ENCODE data around the gene FGFBP2. TPM values are rescaled to one million over a fixed set of nuclear protein-coding genes. Genes with fewer than 3 reads are reported as not detected.

FGFBP2 gene
- total RNA-seq, 1 donor from 2014 or later, result not detected

DNA sequence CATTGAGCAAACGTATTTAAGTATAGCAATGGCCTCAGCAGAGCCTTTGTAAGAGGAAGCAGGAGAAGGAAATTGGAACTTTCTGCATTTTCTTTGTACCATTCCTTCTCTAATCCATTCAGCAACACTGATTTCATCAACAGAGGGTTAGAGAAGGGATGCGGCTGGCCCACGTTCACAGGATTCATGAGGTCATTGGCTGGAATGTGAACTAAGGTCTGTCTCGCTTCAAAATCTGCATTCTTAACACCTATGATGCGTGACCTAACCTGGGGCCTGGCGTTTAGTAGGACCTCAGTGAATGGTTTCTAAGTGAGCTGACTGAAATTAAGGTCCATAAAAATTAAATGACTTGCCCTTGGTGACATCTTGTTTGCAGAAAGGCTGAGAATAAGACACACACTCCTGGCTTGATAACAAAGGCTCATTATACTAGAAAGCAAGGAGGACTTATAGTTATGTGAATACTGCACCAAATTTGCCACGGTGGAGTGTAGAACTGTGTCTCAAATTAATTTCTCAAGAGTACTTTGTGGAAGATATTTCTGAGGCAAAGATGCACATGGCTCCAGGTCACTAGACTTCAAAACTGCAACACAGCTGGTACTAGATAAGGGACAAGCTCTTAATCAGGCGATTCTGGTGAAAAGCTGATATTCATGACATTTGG lies 49.9 kb downstream of the FGFBP2 start:
- Histone ChIP-seq H3K4me2 (ENCODE audit: low read length) (peak overlapping the region; percentile 76), H4K20me1 (ENCODE audit: insufficient read depth, low read length) (no peaks in the 10 kb centered on the region), H3K27ac (ENCODE audit: low read depth, low read length) (peak overlapping the region; percentile 97), H3K36me3 (ENCODE audit: insufficient read depth, low read length) (no peaks in the 10 kb centered on the region), H3K4me3 (ENCODE audit: insufficient read depth, low read depth, low read length) (peak overlapping the region; percentile 8), H2AFZ (ENCODE audit: low read depth, low read length) (peak overlapping the region; percentile 12), H3K9ac (ENCODE audit: low read length) (peak overlapping the region; percentile 79), H3K79me2 (ENCODE audit: insufficient read depth, low read length) (no peaks in the 10 kb centered on the region), H3K27me3 (ENCODE audit: insufficient read depth, low read length) (no peaks in the 10 kb centered on the region), H3K4me1 (ENCODE audit: insufficient read depth, low read length) (peaks cover 31% of the 10 kb centered on the region), H3K9me3 (ENCODE audit: insufficient read depth, low read depth, low read length) (no peaks in the 10 kb centered on the region)
- H3K4me3 Mint-ChIP-seq (ENCODE audit: unreplicated experiment), result no peak overlapping the region
- H3K9me3 Mint-ChIP-seq (ENCODE audit: unreplicated experiment), result peaks cover 5% of the 10 kb centered on the region
- TF ChIP-seq, protein P1, sequence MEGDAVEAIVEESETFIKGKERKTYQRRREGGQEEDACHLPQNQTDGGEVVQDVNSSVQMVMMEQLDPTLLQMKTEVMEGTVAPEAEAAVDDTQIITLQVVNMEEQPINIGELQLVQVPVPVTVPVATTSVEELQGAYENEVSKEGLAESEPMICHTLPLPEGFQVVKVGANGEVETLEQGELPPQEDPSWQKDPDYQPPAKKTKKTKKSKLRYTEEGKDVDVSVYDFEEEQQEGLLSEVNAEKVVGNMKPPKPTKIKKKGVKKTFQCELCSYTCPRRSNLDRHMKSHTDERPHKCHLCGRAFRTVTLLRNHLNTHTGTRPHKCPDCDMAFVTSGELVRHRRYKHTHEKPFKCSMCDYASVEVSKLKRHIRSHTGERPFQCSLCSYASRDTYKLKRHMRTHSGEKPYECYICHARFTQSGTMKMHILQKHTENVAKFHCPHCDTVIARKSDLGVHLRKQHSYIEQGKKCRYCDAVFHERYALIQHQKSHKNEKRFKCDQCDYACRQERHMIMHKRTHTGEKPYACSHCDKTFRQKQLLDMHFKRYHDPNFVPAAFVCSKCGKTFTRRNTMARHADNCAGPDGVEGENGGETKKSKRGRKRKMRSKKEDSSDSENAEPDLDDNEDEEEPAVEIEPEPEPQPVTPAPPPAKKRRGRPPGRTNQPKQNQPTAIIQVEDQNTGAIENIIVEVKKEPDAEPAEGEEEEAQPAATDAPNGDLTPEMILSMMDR (IDR thresholded peaks at IDR 0.05; ENCODE audit: insufficient read depth, low read depth, low read length), result no peak
- TF ChIP-seq EZH2 (IDR thresholded peaks at IDR 0.05; ENCODE audit: insufficient read depth, low read length), result no peak
- DNase-seq (ENCODE audit: low read depth) (peak; percentile 79), FAIRE-seq (no peak)
- H3K36me3 Mint-ChIP-seq (ENCODE audit: low read depth, unreplicated experiment), result no peaks in the 10 kb centered on the region
- peaks cover 28% of the 10 kb centered on the region for H3K4me1 Mint-ChIP-seq (ENCODE audit: low read depth, unreplicated experiment)
- no peaks in the 10 kb centered on the region for H3K27me3 Mint-ChIP-seq (ENCODE audit: low read depth, unreplicated experiment)
- peak overlapping the region; percentile 98 for H3K27ac Mint-ChIP-seq (ENCODE audit: unreplicated experiment)

DNA sequence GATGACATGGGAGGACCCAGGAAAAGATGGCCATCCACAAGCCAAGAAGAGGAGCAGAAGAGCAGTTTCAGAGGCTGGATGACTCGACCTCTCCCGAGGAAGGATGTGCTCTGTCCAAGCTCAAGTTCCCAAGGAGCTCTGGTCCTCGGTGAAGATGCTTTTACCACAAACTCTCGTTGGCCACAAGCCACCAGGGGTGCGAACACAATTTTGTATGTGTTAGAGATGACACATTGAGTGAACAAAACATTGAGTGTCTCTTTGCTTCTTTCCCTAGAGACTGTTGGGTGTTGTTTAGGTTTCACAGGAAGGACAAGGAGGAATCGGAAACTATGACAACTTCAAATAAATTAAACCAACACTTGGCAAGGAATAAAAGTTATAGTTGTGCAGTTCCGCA lies 50.7 kb downstream of the FGFBP2 start:
- DNase-seq (ENCODE audit: low read depth), result peak; percentile 39
- no peak overlapping the region for H3K4me3 Mint-ChIP-seq (ENCODE audit: unreplicated experiment)
- Histone ChIP-seq H3K27me3 (ENCODE audit: insufficient read depth, low read length) (no peaks in the 10 kb centered on the region), H3K36me3 (ENCODE audit: insufficient read depth, low read length) (no peaks in the 10 kb centered on the region), H2AFZ (ENCODE audit: low read depth, low read length) (peak overlapping the region; percentile 18), H3K9me3 (ENCODE audit: insufficient read depth, low read depth, low read length) (no peaks in the 10 kb centered on the region), H3K27ac (ENCODE audit: low read depth, low read length) (peak overlapping the region; percentile 97), H3K9ac (ENCODE audit: low read length) (peak overlapping the region; percentile 79), H3K79me2 (ENCODE audit: insufficient read depth, low read length) (no peaks in the 10 kb centered on the region), H3K4me1 (ENCODE audit: insufficient read depth, low read length) (peaks cover 31% of the 10 kb centered on the region), H3K4me3 (ENCODE audit: insufficient read depth, low read depth, low read length) (no peak overlapping the region), H3K4me2 (ENCODE audit: low read length) (peak overlapping the region; percentile 76), H4K20me1 (ENCODE audit: insufficient read depth, low read length) (no peaks in the 10 kb centered on the region)
- H3K36me3 Mint-ChIP-seq (ENCODE audit: low read depth, unreplicated experiment), result no peaks in the 10 kb centered on the region
- H3K9me3 Mint-ChIP-seq (ENCODE audit: unreplicated experiment), result peaks cover 5% of the 10 kb centered on the region
- TF ChIP-seq, protein P1 (IDR thresholded peaks at IDR 0.05; ENCODE audit: insufficient read depth, low read depth, low read length), result no peak
- TF ChIP-seq EZH2 (IDR thresholded peaks at IDR 0.05; ENCODE audit: insufficient read depth, low read length), result no peak
- peaks cover 28% of the 10 kb centered on the region for H3K4me1 Mint-ChIP-seq (ENCODE audit: low read depth, unreplicated experiment)
- FAIRE-seq, result peak; percentile 32
- peak overlapping the region; percentile 78 for H3K27ac Mint-ChIP-seq (ENCODE audit: unreplicated experiment)
- H3K27me3 Mint-ChIP-seq (ENCODE audit: low read depth, unreplicated experiment), result no peaks in the 10 kb centered on the region

Other genes with a start within 250 kb of the FGFBP2 start
- 0.94 and 1.0 TPM in 2 replicates for gene CD38, start 184.8 kb downstream of the FGFBP2 start, total RNA-seq
- gene FGFBP1, start 24.4 kb downstream of the FGFBP2 start, total RNA-seq, result not detected in 2 replicates
- 34.5 and 38.0 TPM in 2 replicates for gene PROM1, start 120.8 kb upstream of the FGFBP2 start, total RNA-seq

Data from astrocyte (in vitro differentiated cells and primary cell).